ENCODE data around the gene MAPK8IP1.

- no peak for TF ChIP-seq POLR2AphosphoS5 (IDR thresholded peaks at IDR 0.05; ENCODE audit: borderline replicate concordance, low read depth, low read length)
- no peak for TF ChIP-seq EZH2 (IDR thresholded peaks at IDR 0.05)
- TF ChIP-seq FOXP2 (optimal IDR thresholded peaks at IDR 0.05; ENCODE audit: control extremely low read depth, extremely low read length, insufficient read depth) = no peak
Measured at GRCh38 chr11:45846174-45846675, 39.2 kb upstream of the MAPK8IP1 start.

All from SK-N-MC (cell line).